HG02610 (cell line): ENCODE results near the gene DMWD.
A peak's percentile ranks its signal among the peaks of the same experiment; 100 is the strongest.
"Not testable (repeated sequence)": the region's sequence is repeated elsewhere in the genome, so short reads cannot be mapped to it uniquely, and the experiment has no call there.

Experiments used
- ATAC-seq: cut with Tn5 transposase; IDR thresholded peaks from one replicate; pipeline ENCODE4 v1.9.1; 2021; ENCODE audit warnings: mild to moderate bottlenecking, moderate library complexity; ENCODE audit not compliant: unreplicated experiment

Gene DMWD

DNA sequence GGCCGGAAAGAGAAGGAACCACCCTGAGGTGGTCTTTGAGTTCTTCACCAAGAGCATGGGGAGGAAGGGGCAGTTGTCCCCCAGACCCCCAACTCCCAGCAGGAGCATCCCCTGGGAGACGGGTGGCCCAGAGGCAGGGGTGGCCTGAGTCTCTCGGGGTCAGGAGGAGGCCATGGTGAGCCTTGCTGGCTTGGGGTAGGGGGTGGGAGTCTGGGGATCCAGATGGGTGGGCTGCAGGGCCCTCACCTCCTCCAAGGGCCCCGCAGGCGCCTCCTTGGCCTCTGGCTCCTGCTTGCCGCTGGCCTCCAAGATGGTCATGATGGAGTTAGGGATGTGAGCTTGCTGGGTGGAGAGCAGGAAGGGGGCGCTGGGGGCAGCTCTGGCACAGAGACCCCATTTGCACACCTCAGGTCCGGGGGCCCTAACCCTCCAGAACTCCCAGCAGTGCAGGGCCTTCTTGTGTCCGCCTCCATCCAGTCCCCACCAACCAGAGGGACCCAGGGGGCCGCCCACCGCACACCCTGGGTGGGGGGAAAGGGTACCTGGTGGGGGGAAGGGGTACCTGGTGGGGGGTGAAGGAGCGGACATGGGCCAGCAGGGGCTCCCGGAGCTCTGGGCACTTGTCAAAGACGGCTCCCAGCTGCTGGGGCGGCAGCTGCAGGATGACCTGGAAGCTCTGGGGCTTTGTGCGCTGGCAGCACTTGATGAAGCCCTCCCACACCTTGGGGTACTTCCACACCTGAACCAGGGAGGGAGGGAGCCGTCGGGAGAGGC, 23.8 kb upstream of the DMWD start:
- ATAC-seq, result no peak

DNA sequence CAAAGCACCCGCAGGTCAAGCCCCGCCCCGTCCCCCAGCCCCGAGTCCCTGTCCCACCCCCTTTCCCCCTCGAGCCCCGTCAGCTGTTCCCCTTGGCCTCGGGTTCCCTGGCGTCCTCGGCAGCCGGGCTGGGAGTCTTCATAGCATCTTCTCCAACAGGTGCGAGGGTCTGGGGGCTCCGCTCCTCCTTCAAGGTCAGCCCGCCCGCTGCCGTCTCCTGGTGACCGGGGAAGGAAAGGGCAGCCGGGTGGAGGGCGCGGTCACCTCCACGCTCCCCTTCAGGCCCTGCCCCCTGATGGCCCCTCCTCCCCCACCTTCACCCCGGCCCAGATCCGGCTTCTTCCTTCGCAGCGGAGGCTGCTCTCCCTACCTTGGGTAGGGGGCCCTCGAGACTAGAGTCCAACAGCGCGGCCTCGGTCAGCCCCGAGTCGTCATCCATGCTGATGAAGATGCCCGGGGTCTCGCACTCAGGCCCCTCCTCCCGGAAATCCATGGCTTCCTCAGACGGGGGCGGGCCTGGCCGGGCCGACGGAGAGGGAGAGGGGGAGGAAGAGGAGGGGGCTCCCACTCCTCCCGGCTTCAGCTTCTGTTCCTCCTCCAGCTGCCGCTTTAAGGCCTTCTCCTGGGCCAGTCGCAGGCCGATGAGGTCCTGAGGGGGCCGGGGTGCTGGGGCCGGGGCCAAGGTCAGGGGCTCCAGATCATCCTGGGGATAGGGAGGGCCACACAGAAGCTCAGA, 23.0 kb upstream of the DMWD start:
- no peak for ATAC-seq

DNA sequence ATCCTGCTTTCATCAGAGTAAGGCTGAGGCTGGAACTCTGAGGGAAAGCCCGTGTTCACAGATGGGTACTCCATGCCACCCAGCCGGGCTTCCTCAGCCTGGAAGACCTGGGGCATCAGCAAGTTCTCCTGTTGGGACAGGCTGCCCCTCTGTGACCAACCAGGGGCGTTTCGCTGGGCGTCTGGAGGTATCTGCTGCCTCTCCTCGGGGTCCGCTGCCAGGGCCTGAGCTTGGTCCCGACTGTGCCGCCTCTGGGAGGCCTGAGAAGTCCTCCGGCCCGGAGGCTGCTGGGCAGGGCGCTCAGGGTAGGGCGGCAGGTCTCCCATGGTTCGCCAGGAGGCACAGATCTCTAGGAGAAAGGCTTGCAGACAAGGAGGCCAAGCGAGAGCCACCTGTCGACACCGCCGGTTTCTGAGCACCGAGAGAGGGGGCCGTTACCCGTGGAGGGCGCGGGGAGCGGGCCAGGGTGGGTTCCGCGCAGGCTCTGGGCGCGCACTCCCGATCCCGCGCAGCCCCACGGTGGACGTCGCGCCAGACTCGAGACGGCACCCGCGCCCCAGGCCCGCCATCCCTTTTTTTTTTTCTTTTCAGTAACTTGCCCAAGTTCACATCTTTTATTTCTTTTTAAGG, 22.3 kb upstream of the DMWD start, which contains the start of gene RSPH6A:
Gene RSPH6A (minus strand): TSS at position 458 of the 630 bp plus-strand sequence. CDS start 132 bp downstream, at position 326.
- no peak for ATAC-seq

DNA sequence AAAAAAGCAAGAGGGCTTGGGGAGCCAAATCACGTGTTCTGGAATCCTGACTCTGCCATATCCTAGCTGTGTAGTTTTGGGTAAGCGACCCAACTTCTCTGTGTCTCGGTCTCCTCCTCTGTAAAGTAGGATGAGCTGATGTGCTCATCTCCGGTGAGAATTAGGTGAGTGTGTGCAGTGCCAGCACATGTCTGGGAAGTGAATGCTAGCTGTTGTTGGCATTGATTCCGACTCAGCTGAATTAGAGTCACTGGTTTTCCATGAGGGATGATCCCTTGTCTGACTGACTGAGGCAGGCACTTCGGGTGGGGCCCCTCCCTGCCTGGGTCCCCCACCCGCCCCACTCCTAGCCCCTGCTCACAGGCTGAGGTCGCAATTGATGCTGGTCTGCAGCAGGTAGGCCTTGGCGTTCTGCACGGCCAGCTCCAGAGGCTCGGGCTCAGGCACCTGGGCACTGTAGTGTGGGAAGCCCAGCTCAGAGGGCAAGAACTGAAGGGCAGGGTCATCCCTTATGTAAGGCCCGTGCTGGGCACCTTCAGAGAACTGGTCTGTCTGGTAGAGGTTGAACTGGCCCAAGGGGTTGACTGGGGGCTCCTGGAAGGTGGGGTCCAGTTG, 21.6 kb upstream of the DMWD start:
- no peak for ATAC-seq

DNA sequence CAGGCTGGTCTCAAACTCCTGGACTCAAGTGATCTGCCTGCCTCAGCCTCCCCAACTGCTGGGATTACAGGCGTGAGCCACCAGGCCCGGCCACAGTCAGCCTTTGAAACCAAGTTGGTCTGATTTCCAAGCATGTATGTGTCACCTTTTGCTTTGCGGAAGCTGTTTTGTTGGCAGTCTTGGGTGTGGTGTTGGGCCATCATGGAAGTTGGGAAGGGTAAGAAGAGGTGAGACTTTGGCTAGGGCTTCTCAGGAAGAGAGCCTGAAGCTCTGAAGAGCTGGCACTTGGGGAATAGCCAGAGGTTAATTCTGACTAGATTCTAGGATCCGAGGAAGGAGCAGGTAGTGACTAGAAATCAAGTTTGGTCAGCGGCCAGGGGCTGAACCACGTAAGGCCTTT, 19.7 kb upstream of the DMWD start:
- no peak for ATAC-seq

DNA sequence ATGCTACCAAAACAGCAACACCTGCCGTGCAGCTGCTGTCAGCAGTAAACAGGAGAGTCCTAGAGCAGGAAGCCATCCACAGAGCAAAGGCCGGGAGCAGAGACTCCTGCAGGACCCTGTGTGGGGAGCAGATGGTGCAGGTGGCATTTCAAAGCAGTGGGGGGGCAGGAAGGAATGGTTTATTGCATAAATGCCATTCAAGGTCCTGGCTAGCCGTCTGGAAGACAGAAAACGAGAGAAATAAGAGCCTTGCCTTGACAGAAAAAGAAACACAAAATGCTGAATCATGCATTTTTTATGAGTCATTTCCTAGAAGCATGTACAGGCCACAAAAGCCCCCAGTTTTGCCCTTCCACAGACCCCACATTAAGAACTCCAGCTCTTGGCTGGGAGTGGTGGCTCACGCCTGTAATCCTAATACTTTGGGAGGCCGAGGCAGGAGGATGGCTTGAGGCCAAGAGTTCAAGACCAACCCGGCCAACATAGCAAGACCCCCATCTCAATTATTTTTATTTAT, 17.1 kb upstream of the DMWD start:
- ATAC-seq, result no peak

DNA sequence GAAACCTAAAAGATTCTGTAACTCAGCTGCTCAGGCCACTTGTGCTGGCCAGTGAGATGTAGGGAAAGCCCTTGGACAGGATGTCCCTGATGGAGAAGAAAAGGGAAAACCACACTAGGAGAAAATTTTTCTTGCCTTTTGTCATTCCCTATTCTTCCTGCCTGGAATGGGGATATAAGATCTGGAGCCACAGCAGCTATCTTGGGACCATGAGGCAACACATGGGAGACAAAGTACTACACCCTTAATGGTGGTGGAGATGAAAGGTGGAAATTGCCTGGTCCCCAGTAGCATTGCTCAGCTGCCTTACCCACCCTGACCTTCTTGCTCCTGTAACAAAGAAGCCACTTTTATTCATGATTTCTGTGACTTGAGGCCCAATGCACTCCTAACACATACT, 13.1 kb upstream of the DMWD start:
- ATAC-seq, result no peak

DNA sequence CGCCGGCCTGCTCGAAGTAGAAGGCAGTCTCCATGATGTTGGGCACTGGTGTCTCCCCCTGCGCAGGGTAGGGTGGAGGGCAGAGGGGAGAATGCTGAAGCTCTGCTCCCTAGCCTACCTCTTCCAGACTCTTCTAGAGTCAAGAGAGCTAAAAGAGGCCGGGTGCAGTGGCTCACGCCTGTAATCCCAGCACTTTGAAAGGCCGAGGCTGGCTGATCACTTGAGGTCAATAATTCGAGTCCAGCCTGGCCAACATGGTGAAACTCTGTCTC, 12.2 kb upstream of the DMWD start:
- no peak for ATAC-seq

DNA sequence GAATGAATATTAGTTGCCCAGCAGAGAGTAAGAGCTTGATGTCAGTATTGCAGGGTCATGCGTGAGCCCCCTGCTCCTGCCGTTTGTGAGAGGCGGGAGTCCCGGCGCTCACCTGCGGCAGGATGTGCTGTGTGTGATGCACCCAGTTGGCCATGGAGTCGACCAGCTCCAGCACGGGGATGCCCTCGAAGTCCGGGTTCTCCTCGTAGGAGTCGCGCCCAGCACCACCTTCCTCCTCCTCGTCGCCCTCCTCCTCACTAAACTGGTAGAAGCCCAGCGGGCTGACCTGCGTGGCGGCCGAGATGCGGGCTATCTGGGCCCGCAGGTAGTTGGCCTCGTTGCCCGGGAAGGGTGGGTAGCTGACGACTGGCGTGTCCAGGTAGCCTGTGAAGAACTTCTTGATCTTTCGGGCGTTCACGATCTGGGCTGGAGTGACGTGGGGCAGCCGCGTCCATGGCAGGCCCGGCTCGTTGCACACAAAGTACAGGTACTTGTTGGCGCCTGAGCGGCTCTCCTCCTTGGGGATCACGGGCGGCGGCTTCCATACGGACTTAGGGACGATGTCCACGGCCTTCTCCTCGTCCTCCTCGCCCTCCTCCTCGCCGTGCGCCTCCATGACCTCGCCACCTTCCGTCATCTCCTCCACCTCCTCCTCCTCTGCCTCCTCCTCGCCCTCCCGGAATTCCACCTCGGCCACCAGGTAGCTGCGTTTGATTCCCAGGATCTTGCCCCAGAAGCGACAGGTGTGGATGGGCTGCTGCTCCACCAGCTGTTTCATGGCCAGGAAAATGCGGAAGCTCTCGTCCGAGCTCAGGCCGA, 11.7 kb upstream of the DMWD start:
- ATAC-seq, result no peak

DNA sequence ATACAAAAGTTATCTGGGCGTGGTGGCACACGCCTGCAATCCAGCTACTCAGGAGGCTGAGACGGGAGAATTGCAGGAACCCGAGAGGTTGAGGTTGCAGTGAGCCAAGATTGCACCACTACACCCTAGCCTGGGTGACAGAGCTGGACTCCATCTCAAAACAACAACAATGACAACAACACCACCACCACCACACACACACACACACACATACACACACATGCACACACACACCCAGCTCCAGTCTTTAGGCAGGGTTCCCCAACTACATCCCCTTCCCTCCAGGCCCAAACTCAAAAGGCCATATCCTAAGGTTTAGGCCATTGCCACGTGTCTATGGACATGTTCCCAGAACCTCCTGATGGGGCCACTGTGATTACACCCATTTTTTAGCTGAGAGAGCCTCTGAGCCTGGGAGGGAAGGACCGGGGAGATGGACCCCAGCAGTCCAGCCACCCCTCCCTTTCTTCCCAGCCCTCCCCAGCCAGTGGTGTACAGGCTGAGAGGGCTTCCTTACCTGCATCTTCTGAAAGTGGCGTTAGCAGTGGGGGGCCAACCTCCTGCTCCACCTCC, 9.0 kb upstream of the DMWD start:
- no peak for ATAC-seq

DNA sequence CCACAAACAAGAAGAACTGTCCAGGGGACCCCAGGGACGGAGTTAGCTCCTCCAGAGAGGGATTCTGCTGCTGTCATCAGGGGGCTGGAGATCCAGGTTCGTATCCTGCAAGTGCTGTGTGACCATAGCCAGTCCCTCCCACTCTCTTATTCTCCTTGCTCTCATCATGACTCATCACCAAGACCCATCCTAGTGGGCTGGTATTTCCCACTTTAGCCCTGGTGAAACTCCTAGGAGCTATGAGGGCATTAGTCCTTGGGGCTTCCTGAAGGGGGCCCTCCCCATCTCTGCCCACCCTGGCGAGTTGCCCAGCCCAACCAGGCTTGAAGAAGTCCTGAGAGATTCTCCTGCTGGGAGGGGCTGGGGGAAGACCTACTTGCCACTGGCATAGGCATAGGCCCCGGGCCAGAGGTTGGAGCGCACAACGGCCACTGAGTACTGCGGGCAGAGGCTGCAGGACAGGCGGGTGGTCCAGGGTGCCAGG, 7.5 kb upstream of the DMWD start:
- no peak for ATAC-seq

DNA sequence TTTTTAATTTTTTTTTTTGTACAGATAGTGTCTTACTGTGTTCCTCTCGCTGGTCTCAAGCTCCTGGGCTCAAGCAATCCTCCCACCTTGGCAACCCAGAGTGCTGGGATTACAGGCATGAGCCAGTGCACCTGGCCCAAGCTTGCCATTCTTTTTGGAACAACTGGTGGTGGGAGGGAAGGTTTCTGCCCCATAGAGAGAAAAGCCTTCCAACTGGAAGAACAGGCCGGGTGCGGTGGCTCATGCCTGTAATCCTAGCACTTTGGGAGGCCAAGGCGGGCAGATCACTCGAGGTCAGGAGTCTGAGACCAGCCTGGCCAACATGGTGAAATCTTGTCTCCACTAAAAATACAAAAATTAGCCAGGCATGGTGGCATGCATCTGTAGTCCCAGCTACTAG, 6.9 kb upstream of the DMWD start:
- ATAC-seq, result not testable (repeated sequence)

DNA sequence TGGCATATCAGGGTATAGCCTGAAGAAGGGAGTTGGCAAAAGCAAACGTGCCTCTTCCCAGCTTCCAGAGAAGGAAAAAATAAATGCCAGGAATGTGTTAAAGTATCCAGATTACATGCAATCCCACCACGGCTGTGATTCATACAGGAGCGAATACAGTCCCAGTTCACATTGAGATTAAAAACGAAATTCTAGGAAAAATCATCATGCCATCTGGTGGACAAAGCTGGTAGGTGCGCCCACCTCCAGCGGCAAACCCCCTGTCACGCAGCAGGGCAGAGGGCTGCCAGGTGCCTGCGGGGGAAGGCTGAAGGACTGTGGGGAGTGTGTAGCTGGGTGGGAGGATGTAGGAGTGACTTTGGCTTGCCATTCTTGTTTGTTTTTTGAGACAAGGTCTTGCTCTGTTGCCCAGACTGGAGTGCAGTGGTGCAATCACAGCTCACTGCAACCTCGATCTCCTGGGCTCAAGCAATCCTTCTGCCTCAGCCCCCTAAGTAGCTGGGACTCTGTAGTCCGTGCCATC, 6.4 kb upstream of the DMWD start:
- no peak for ATAC-seq

DNA sequence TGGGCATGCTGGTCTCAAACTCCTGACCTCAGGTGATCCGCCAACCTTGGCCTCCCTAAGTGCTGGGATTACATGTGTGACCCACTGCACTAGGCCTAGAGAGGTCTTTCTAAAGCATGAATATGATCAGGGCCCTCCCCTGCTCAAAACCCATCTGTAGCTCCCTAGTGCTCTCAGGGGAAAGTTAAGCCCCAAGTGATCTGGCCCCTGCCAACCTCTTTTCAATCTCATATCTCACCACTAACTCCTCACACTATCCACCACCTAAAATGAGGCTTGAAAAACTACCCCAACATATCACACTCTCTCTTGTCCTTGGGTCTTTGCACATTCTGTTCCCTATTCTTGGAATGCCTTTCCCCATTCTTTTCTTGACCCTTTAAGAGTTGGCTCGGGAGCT, 2.0 kb upstream of the DMWD start:
- no peak for ATAC-seq

DNA sequence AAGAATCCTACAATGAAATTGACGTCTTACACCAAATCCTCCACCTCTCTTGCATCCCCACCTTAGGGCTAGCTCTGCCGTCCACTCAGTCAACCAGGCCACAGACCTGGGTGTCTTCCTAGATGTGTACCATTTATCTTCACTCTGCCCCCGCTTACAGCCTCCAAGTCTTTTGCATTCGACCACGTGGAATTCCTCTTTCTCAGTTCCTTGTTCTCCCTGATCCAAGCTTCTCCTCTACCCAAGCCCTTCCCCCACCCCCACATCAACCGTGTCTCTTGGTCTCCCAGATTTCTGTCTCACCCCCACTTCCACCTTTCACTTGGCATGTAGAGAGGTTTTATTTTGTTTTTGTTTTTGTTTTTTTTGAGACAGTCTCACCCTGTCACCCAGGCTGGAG, 1.2 kb upstream of the DMWD start:
- ATAC-seq, result no peak

DNA sequence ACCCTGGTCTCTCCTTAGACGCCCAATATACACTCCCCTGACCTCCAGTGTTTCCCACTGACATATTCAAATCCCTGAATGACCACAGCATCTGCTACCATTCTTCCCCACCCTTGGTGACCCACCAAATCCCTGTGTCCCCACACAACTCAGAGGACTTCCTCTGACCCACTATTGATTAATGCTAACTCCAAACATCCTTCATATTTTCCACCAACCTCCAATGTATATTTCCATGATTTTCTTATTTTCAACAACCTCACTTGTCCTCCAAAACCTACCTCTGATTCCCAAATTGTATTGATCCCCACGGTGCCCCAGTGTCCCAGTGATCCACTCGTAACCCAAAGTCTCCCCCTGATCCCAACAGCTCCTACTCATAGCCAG, 526 bp upstream of the DMWD start:
- ATAC-seq, result no peak

DNA sequence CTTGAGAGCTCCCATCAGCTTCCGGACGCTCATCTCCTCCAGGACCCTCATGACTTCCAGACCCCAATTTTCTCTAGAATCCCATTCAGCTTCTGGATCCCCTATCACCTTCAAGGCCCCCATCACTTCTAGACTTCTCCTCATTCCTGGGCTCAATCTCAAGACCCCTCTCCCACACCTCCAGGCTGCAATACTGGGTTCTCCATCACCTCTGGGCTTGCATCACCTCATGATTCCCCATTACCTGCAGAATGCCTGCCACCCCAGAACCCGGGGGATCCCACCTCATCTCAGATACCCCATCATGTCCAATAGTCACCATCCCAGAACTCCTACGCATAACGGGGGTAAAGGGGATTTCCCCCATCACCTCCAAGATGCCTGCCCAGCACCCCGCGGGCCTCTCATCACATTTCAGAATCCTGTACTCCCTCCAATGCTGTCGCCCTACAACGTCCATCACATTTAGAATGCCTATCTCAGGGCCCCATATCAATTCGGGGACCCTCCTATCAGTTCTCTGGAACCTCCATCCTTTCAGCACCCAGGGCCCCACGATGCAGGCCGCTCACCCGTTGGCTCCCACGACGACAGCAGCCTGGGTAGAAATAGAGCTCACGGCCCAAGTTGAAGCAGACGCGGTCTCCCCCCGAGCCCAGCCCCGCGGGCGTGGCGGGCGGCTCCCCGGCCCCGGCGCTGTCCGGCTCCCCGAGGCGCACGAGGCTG, 738 bp downstream of the DMWD start:
- ATAC-seq, result peak; percentile 21

DNA sequence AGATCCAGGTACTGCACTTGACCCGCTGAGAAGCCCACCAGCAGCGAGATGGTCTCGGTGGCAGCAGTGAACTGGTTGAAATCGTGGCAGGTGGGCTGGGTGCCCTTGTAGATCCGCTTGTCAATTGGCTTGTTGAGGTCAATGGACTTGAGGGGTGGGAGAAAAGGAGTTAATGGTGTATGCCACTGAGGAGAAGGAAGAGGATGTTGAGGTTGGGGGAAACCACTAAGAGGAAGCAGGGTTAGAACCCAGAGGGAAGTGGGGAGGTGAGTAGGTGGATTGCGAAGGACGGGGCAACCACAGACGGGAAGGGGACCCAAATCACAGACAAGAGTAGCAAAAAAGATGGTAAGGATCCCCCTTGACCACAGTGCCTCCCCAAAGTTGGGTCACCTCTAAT, 1.7 kb downstream of the DMWD start:
- no peak for ATAC-seq

DNA sequence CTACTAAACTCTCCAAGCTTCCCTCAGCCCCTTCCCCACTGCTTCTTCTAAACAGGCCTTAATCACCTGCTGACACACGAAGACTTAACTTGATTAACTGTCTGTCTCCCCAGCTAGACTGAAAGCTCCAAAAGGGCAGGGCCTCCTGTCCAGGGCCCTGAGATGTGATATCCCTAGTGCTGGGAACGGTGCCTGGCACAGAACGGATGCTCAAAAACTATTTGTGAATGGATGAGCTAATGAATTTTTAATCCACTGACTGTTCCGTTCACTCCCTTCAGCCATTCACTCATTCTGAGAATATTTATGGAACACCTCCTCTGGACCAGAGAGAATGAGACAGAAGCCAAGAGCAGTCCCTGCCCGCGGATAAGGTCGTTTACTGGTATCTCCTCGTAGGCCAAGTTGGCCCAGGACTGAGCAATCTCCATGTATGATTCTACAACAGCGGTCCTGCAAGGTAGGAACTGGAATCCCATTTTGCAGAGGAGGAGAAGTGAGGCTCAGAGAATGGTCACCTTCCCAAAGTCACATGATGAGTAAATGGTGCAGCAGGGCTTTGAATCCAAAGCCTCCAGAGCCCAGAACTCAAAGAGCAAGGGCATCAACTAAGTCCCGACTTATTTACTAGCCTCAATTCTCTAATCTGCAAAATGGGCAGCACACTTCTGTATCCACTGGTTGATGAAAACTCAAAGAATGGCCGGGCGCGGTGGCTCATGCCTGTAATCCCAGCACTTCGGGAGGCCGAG, 3.4 kb downstream of the DMWD start:
- ATAC-seq, result no peak
